C4-2B (cell line): ENCODE results near the gene CNBD2.

ENCODE experiments used
- ZFX ChIP-seq: fragments of 450-650 bp; IDR thresholded peaks from 2 replicates; pipeline ENCODE4 v1.6.1; 2017
- TF ChIP-seq, protein P1 (sequence below): fragments of 450-650 bp; conservative IDR thresholded peaks from 2 replicates; pipeline ENCODE4 v1.5.1; 2017; ENCODE audit warnings: mild to moderate bottlenecking

DNA sequence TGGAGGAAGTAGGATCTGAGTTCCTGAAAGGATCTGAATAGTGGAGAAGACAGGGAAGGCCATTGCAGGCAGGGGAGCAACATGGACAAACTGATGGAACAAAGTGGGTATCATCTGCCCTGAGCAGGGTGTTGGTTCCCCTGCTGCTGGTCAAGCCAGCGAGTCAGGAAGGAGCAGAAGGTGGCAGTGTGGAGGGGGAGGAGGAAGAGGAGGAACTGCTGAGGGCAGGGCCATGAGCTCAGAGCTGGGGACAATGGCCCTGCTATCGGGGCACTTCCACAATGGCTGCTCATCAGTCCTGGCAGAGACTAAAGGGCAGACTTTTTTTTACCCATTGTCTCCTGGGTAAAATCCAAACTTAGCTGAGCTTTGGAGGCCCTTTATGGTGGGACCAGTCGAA lies 13.6 kb downstream of the CNBD2 start:
- TF ChIP-seq, protein P1, sequence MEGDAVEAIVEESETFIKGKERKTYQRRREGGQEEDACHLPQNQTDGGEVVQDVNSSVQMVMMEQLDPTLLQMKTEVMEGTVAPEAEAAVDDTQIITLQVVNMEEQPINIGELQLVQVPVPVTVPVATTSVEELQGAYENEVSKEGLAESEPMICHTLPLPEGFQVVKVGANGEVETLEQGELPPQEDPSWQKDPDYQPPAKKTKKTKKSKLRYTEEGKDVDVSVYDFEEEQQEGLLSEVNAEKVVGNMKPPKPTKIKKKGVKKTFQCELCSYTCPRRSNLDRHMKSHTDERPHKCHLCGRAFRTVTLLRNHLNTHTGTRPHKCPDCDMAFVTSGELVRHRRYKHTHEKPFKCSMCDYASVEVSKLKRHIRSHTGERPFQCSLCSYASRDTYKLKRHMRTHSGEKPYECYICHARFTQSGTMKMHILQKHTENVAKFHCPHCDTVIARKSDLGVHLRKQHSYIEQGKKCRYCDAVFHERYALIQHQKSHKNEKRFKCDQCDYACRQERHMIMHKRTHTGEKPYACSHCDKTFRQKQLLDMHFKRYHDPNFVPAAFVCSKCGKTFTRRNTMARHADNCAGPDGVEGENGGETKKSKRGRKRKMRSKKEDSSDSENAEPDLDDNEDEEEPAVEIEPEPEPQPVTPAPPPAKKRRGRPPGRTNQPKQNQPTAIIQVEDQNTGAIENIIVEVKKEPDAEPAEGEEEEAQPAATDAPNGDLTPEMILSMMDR = no peak
- TF ChIP-seq ZFX = no peak
